ENCODE measurements around the gene STK39.
A peak's percentile ranks its signal among the peaks of the same experiment; 100 is the strongest.
"Not testable (repeated sequence)": the region's sequence is repeated elsewhere in the genome, so short reads cannot be mapped to it uniquely, and the experiment has no call there.

The STK39 gene

DNA sequence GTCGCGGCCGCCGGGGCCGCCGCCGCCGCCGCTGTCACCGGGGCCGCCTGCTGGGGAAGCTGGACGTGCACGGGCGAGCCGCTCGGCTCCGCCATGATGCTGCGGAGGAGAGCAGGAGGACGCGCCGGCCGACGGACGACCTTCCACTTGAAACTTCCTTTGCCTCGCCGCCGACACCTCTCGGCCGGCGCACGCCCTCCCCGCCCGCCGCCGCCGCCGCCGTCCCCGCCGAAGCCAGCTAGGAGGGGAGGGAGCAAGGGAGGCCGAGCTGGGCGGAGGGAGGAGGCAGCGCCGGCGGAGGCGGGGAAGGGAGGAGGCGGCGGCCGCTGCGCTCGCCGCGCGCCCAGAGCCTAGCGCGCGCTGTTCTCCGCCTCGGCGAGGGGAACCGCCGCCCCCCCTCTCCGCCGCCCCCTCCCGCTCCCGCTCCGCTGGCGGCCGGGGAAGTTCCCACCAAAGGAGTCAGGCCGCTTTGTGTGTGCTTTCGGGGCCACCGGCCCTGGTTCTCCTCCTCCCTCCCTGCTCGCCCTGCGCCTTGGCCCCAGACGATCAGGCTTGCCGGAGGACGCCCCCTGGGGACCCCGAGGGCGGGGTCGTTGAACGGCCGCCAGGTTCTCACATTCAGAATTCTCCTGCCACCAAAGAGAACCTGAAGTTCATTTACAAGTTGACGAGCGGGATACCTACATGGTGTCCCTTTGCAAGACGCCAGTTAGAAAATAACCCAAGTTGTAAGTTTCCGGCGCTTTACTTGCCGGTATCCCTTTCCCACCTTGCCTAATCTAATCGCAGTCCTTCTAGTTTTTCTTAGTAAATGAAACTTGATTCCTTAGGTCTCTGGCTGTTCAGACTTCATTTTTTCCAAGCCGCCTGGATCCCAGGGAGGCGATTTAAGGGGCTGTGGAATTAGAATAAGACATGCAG is at the start of gene STK39:
Gene STK39 (minus strand): TSS at position 255 of the 921 bp plus-strand sequence. CDS start 160 bp downstream, at position 95.
- peak; percentile 47 for DNase-seq (ENCODE audit: low spot score)

DNA sequence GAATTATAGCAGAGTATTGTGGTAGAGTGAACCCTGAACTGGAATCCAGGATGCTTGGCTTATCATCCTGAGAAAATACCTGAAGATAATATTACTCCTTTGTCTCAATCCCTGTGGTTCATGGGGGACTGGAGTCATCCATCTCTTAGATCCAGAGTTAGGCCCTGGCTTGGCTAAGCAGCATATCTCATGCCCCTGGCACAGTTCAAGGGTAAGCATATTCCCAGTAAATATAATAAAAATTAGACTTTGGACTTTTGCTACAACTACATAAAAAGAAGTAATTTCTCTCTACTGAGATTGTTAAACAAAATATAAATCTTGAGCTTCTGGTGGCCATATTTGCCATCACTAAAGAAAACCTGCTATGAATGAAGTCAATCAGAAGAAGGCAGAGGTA is 47.7 kb upstream of the STK39 start:
- no peak for DNase-seq (ENCODE audit: low spot score)

DNA sequence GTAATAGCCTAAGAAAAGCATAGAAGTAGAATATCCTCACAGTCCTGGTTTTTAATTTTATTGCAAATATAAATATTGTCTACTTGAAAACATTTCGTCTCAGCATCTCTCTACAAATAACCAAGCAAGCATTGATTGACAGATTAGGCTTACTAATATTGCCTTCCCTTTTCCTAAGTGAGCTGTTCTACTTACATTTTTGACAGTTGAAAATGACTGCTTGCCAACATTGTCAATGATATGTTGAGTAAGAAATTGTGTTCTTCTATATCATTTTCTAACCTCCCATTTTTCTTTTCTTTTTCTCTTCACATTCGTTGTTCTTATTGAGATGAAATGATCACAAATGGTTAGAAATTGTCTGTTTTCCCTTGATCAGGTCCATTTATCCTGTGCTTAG is 47.0 kb upstream of the STK39 start:
- no peak for DNase-seq (ENCODE audit: low spot score)

DNA sequence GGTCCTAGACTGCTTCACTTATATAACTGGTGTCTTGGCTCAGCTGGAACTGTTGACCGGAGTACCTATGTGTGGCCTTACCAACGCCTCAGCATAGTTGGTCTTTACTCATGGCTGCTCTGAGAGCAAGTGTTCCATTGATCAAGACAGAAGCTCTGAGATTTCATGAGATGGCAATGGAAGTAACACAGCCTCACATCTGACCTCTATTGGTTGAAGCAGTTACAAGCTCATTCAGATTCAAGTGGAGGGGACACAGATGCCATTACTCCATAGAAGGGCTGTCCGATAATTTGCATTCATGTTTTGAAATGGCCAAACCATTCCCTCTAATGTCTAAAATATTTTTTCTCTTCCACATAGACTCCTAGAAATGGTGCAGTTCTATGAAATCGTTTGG is 46.4 kb upstream of the STK39 start:
- no peak for DNase-seq (ENCODE audit: low spot score)

GRCh38 chr2:168290391-168290790 is 43.0 kb upstream of the STK39 start:
- no peak for DNase-seq (ENCODE audit: low spot score)

DNA sequence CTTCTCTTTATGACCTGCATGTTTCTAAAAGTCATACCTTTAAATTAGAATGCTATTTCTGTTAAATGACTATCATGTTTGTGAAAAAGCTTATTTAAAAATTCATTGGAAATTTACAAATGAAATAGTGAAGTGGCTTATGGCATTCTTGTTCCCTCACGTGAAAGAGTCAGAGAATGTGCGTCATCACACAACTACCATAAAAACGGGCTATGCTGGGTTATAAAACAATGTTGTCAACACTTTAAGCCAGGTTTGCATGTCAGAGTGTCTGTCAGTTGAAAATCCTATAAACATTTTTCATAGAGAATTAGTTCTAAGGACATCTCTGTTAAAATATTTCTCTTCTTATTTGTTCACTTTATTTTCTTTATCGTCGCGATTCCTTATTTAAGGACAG is 42.5 kb upstream of the STK39 start:
- no peak for DNase-seq (ENCODE audit: low spot score)

GRCh38 chr2:168286535-168286934 is 39.1 kb upstream of the STK39 start:
- DNase-seq (ENCODE audit: low spot score): no peak

- DNase-seq (ENCODE audit: low spot score): no peak
These were observed 31.1 kb upstream of the STK39 start for GRCh38 chr2:168278424-168278888.

DNA sequence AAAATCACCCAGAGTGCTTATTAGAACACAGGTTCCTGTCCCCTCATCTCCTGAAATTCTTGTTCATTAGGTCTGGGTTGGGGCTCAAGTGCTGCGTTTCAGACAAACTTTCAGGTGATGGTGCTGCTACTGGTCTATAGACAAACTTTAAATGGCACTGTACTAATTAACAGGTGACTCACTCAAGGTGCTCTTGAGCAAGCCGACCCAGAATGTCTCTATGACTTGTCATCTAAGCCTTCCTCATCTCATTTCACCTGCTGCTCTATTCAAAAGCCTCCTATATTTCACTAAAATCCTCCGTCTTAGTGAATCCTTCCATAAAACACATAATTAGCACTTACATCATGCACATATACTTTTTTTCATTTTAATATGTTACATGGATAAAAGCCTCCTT is 29.9 kb upstream of the STK39 start:
- DNase-seq (ENCODE audit: low spot score): no peak

GRCh38 chr2:168272225-168272624 is 24.8 kb upstream of the STK39 start:
- no peak for DNase-seq (ENCODE audit: low spot score)

GRCh38 chr2:168262926-168263325 is 15.5 kb upstream of the STK39 start:
- DNase-seq (ENCODE audit: low spot score): not testable (repeated sequence)

- no peak for DNase-seq (ENCODE audit: low spot score)
These were observed 9.1 kb upstream of the STK39 start for GRCh38 chr2:168256448-168256847.

DNA sequence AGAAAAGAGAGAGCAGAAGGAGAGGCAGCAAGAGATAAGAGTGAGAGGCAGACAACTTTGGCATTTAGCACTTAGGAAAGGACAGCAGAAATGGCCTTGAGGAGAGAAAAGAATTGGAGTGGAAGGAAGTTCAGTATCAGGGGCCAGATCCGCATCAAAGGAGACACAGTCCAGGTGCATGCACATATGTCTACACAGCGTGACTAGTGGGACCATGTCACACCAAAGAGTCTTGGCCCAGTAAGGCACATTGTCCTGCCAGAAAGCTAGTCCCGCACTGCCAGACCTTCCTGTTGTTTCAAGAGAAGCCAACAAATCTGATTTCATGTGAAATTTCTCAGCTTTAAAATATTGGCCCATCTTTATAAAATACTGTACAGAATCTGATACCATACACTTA is 8.5 kb upstream of the STK39 start:
- no peak for DNase-seq (ENCODE audit: low spot score)

GRCh38 chr2:168255103-168255502 is 7.7 kb upstream of the STK39 start:
- DNase-seq (ENCODE audit: low spot score): no peak

DNA sequence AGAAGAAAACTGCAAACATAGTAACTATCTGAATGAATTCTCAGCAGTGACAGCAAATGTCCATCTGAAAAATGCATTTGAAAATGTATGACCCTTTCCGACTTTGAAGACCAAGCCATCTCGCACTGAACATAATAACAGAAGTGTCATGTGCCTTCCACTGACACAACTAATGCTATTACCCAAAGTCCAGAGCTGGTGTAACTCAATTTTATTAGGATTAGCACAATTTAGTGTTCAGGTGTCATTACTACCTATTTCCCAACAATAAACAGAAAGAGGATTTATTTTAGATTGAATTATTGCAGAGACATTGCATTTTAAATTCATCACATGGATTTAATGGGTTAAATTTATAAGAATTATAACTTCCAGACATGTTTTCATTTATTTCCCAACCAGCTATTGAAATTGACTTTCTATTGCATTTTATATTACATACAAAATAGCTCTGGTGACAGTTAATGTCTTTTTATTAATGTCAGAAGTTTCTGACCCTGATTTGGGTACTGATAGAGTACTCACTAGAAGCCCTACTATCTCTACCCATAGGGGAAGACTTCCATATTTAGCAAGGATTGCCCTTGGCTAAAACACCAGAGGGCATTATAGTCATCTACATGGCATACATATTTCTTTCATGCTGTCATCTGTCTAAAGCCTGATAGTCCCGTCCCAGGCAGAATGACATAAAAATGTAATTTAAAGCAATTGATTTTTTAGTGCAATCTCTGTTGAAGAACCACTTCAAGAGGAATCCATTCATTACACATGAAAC is 7.0 kb upstream of the STK39 start:
- no peak for DNase-seq (ENCODE audit: low spot score)

- DNase-seq (ENCODE audit: low spot score): no peak
These were observed 6.0 kb upstream of the STK39 start for GRCh38 chr2:168253379-168253778.

DNA sequence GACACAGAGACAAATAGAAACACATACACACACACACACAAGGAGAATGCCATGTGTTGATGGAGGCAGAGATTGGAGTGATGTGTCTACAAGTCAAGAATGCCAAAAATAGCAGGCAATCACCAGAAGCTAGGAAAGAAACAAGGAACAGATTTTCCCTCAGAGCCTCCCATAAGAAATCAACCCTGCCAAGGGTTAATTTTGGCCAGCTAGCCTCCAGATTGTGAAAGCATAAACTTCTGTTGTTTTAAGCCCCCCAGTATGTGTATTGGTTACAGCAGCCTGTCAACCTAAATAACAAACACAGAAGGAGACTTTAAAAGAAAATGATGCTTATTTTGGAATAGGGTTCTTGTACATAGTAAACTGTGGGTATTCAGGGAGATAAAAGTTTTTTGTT is 5.6 kb upstream of the STK39 start:
- no peak for DNase-seq (ENCODE audit: low spot score)

- DNase-seq (ENCODE audit: low spot score): peak; percentile 61
These were observed 683 bp downstream of the STK39 start for GRCh38 chr2:168246483-168247340.

DNA sequence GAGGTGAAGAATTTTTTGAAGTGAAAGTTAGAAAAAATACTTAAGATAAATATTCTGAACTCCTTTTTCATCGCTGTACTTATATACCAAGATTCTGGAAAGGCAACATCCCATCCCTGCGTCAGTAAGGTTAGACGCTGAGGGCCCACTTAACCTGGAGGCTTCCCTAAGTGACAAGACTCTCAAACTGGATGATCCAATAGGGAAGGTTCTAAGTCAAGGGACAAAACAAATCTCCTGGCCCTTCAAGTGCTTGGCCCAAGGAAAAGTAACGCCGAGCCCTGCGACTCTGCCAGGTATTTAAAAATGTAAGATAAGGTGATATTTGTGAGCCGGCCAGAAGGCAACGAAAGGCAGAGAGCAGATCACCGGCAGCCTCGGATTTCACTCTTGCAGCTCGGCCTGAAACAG is 1.3 kb downstream of the STK39 start:
- DNase-seq (ENCODE audit: low spot score): no peak

GRCh38 chr2:168245074-168245825 is 2.1 kb downstream of the STK39 start:
- no peak for DNase-seq (ENCODE audit: low spot score)

GRCh38 chr2:168244318-168244717 is 3.1 kb downstream of the STK39 start:
- no peak for DNase-seq (ENCODE audit: low spot score)

All from kidney capillary endothelial cell (primary cell).